Chondrocyte (in vitro differentiated cells): ENCODE measurements around the gene IGSF9. TPM values are rescaled to one million over a fixed set of nuclear protein-coding genes. Genes with fewer than 3 reads are reported as not detected.
A peak's percentile ranks its signal among the peaks of the same experiment; 100 is the strongest.

ENCODE experiments used
- DNase-seq: peaks from one replicate; pipeline ENCODE4 v3.0.0; 2021; ENCODE audit warnings: mixed read lengths, low spot score
- H3K27ac Mint-ChIP-seq: one replicate; pipeline ENCODE4 v1.8.0; 2021; ENCODE audit warnings: mild to moderate bottlenecking, moderate library complexity, mixed read lengths; ENCODE audit not compliant: unreplicated experiment
- H3K27me3 Mint-ChIP-seq: 2 replicates; pipeline ENCODE4 v1.8.0; 2021; ENCODE audit warnings: low read depth, mixed read lengths
- H3K36me3 Mint-ChIP-seq: 2 replicates; pipeline ENCODE4 v1.8.0; 2021; ENCODE audit warnings: low read depth, mixed read lengths
- H3K4me1 Mint-ChIP-seq: 2 replicates; pipeline ENCODE4 v1.8.0; 2021; ENCODE audit warnings: low read depth, mild to moderate bottlenecking, mixed read lengths
- H3K4me3 Mint-ChIP-seq: one replicate; pipeline ENCODE4 v1.8.0; 2021; ENCODE audit warnings: mild to moderate bottlenecking, moderate library complexity, mixed read lengths; ENCODE audit not compliant: unreplicated experiment
- H3K9me3 Mint-ChIP-seq: 2 replicates; pipeline ENCODE4 v1.8.0; 2021; ENCODE audit warnings: low read depth, mixed read lengths
- total RNA-seq: library from RNA; stranded (reverse); gene quantifications from 3 replicates; pipeline ENCODE4 v1.2.1, GENCODE V29; 2021
- TF ChIP-seq, protein P1 (sequence below): fragments of 200-600 bp; sonication (generic); IDR thresholded peaks from 2 replicates; pipeline ENCODE4 v1.5.0; 2021; ENCODE audit warnings: antibody characterized with exemption, mild to moderate bottlenecking, moderate library complexity

The IGSF9 gene
- total RNA-seq, 1 donor from 2014 or later: not detected

DNA sequence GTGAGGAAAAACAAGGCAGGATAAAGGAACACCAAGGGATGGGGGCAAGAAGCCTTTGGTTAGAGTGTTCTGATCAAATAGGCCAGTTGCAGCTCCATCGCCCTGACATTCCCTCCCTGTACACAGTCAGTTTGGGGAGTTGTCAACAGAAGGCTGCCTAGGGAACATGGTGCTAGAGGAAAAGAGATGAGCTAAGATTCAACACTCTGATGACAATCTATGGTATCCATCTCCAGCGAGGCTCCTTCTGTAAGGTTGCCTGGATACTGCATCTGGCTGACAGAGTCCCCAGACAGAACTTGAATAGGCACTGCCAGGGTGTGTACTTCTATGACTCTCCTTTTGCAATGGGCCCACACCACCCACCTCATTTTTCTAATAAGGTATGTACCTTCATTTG, 19.9 kb upstream of the IGSF9 start:
- no peak for DNase-seq
- Mint-ChIP-seq H3K9me3 (peaks cover 13% of the 10 kb centered on the region), H3K4me3 (no peak overlapping the region), H3K36me3 (peaks cover 19% of the 10 kb centered on the region), H3K4me1 (peaks cover 10% of the 10 kb centered on the region), H3K27me3 (peaks cover 46% of the 10 kb centered on the region), H3K27ac (no peak overlapping the region)
- TF ChIP-seq, protein P1, sequence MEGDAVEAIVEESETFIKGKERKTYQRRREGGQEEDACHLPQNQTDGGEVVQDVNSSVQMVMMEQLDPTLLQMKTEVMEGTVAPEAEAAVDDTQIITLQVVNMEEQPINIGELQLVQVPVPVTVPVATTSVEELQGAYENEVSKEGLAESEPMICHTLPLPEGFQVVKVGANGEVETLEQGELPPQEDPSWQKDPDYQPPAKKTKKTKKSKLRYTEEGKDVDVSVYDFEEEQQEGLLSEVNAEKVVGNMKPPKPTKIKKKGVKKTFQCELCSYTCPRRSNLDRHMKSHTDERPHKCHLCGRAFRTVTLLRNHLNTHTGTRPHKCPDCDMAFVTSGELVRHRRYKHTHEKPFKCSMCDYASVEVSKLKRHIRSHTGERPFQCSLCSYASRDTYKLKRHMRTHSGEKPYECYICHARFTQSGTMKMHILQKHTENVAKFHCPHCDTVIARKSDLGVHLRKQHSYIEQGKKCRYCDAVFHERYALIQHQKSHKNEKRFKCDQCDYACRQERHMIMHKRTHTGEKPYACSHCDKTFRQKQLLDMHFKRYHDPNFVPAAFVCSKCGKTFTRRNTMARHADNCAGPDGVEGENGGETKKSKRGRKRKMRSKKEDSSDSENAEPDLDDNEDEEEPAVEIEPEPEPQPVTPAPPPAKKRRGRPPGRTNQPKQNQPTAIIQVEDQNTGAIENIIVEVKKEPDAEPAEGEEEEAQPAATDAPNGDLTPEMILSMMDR: no peak

DNA sequence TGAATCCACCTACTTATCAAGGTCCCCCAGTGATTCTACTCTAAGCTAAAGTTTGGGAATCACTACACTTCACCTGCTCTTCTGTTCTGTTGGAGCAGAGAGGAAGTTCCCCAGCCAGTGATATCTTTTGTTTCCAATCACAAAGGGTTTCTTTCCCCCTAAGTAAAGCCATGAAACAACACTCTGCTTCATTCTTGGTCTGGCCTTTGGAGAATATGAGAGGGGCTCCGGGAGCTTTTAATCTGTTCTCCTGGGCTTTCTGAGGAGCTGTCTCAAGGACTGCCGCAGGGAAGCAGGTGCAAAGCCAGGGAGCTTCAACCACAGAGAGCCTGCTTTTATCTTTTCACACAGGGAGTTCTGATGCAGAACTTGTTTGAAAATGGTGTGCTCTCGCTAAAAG, 18.7 kb upstream of the IGSF9 start:
- TF ChIP-seq, protein P1: no peak
- Mint-ChIP-seq H3K27ac (no peak overlapping the region), H3K4me3 (no peak overlapping the region), H3K36me3 (peaks cover 19% of the 10 kb centered on the region), H3K4me1 (peaks cover 10% of the 10 kb centered on the region), H3K27me3 (peaks cover 51% of the 10 kb centered on the region), H3K9me3 (peaks cover 13% of the 10 kb centered on the region)
- DNase-seq: no peak

DNA sequence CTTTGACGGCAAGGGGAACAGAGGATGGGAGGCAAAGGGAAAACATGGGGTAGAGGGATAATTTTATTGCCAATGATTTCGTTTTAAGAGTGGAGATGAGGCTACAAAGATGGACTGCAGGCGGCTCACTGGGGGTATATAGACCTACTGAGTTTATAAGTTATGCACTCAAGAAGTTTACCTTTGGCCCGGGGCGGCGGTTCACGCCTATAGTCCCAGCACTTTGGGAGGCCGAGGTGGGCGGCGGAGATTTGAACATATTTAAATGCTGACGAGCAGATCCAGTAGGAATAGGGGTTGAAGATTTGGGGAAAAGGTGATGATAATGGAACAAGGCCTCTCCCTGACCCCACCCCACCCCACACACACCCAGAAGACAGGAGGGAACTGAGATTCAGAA, 16.8 kb upstream of the IGSF9 start:
- no peak overlapping the region for H3K27ac Mint-ChIP-seq
- TF ChIP-seq, protein P1: no peak
- peaks cover 6% of the 10 kb centered on the region for H3K9me3 Mint-ChIP-seq
- H3K4me1 Mint-ChIP-seq: peaks cover 10% of the 10 kb centered on the region
- peaks cover 39% of the 10 kb centered on the region for H3K27me3 Mint-ChIP-seq
- no peak for DNase-seq
- peaks cover 17% of the 10 kb centered on the region for H3K36me3 Mint-ChIP-seq
- peak overlapping the region; percentile 56 for H3K4me3 Mint-ChIP-seq

DNA sequence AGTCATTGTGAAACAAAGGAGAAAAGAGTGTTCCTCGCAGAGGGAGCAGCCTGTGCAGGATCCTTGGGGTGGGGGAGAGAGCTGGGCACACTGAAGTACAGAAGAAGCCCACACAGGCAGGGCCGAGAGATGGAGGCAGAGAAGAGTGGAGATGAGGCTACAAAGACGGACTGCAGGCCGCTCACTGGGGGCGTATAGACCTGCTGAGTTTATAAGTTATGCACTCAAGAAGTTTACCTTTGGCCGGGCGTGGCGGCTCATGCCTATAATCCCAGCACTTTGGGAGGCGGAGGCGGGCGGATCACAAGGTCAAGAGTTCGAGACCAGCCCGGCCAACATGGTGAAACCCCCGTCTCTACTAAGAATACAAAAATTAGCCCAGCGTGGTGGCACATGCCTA, 16.2 kb upstream of the IGSF9 start:
- peaks cover 4% of the 10 kb centered on the region for H3K9me3 Mint-ChIP-seq
- TF ChIP-seq, protein P1: no peak
- peaks cover 13% of the 10 kb centered on the region for H3K36me3 Mint-ChIP-seq
- peak overlapping the region; percentile 56 for H3K4me3 Mint-ChIP-seq
- peak overlapping the region; percentile 8 for H3K27ac Mint-ChIP-seq
- H3K27me3 Mint-ChIP-seq: peaks cover 35% of the 10 kb centered on the region
- no peak for DNase-seq
- peaks cover 10% of the 10 kb centered on the region for H3K4me1 Mint-ChIP-seq

DNA sequence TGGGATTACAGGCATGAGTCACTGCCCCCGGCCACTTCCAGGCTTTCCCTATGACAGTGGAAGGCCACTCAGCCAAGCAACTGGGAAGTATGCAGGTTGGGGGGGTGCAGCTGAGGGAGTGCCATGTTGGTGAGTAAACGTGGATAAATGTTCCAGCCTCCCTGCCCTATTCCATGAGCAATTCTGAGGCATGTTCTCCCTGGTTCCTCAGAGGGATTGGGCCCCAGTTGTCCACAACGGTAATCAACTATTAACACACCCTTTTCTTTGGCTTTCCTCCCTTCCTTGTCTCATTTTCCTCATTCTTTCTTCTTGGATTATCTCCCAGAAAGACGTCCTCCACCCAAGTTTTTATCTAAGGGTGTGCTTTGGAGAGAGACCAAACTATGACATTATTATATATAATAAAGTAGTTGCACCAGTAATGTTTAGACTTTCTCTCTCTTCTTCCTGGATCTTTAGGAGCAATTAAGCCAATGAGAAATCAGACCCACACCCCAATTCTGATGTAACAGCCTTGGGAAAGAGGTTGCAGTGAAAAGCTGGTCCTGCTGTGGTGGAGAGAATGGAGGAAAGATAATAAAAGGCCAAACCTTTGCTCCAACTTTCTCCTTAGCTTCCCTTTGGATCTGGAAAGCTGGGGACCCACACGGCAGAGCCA, 15.4 kb upstream of the IGSF9 start:
- peaks cover 33% of the 10 kb centered on the region for H3K27me3 Mint-ChIP-seq
- peak overlapping the region; percentile 81 for H3K27ac Mint-ChIP-seq
- TF ChIP-seq, protein P1: no peak
- DNase-seq: no peak
- H3K9me3 Mint-ChIP-seq: peaks cover under 1% of the 10 kb centered on the region
- peak overlapping the region; percentile 56 for H3K4me3 Mint-ChIP-seq
- H3K36me3 Mint-ChIP-seq: peaks cover 8% of the 10 kb centered on the region
- H3K4me1 Mint-ChIP-seq: peaks cover 10% of the 10 kb centered on the region
